GM18508 (cell line): Measurements from ENCODE around the gene PRPF38B.
"Not testable (repeated sequence)": the region's sequence is repeated elsewhere in the genome, so short reads cannot be mapped to it uniquely, and the experiment has no call there.

Source experiments
- ATAC-seq: cut with Tn5 transposase; IDR thresholded peaks from one replicate; pipeline ENCODE4 v1.9.1; 2021; ENCODE audit warnings: moderate number of reproducible peaks; ENCODE audit not compliant: insufficient read depth, unreplicated experiment

PRPF38B gene

GRCh38 chr1:108691942-108692723, at the start of gene PRPF38B:
TSS of gene PRPF38B (plus strand) at chr1:108692310. CDS start at chr1:108692592, 282 bp downstream.
- ATAC-seq: peak; percentile 81

- no peak for ATAC-seq
Measured at GRCh38 chr1:108643492-108644335, 48.4 kb upstream of the PRPF38B start.

GRCh38 chr1:108644984-108645383, 47.1 kb upstream of the PRPF38B start:
- ATAC-seq: no peak

- ATAC-seq: no peak
Measured at GRCh38 chr1:108645564-108646184, 46.4 kb upstream of the PRPF38B start.

GRCh38 chr1:108646265-108646647, 45.9 kb upstream of the PRPF38B start:
- no peak for ATAC-seq

- peak; percentile 54 for ATAC-seq
Measured at GRCh38 chr1:108646648-108647269, 45.4 kb upstream of the PRPF38B start.

- no peak for ATAC-seq
Measured at GRCh38 chr1:108653431-108654105, 38.5 kb upstream of the PRPF38B start.

GRCh38 chr1:108657356-108658080, 34.6 kb upstream of the PRPF38B start:
- no peak for ATAC-seq

GRCh38 chr1:108661030-108661609, 31.0 kb upstream of the PRPF38B start, which contains the start of gene HENMT1:
TSS of gene HENMT1 (minus strand) at chr1:108661093. CDS start at chr1:108659884, 1,209 bp downstream.
- ATAC-seq: peak; percentile 52

- ATAC-seq: no peak
Measured at GRCh38 chr1:108663074-108663473, 29.0 kb upstream of the PRPF38B start.

- ATAC-seq: no peak
Measured at GRCh38 chr1:108664481-108664880, 27.6 kb upstream of the PRPF38B start.

GRCh38 chr1:108665067-108665466, 27.0 kb upstream of the PRPF38B start:
- no peak for ATAC-seq

- ATAC-seq: no peak
Measured at GRCh38 chr1:108665771-108666170, 26.3 kb upstream of the PRPF38B start.

- not testable (repeated sequence) for ATAC-seq
Measured at GRCh38 chr1:108667422-108667821, 24.7 kb upstream of the PRPF38B start.

GRCh38 chr1:108668777-108669176, 23.3 kb upstream of the PRPF38B start:
- no peak for ATAC-seq

GRCh38 chr1:108669679-108670078, 22.4 kb upstream of the PRPF38B start:
- ATAC-seq: no peak

GRCh38 chr1:108670131-108670773, 21.9 kb upstream of the PRPF38B start:
- no peak for ATAC-seq

- no peak for ATAC-seq
Measured at GRCh38 chr1:108671143-108671542, 21.0 kb upstream of the PRPF38B start.
